Karpas-422 (cell line): ENCODE results near the gene SKI. TPM values are rescaled to one million over a fixed set of nuclear protein-coding genes. Genes with fewer than 3 reads are reported as not detected.
"Not testable (repeated sequence)": the region's sequence is repeated elsewhere in the genome, so short reads cannot be mapped to it uniquely, and the experiment has no call there.

ENCODE experiments used
- DNase-seq: peaks from one replicate; pipeline ENCODE4 v3.0.0-alpha.2; 2015
- H2AFZ ChIP-seq: fragments of 200-600 bp; sonication (generic); 2 replicates; pipeline ENCODE4 v1.6.1; 2014; ENCODE audit warnings: antibody characterized with exemption, low read length, mixed read lengths
- H3K27ac ChIP-seq: fragments of 200-600 bp; sonication (generic); 2 replicates; pipeline ENCODE4 v1.5.1; 2014; ENCODE audit warnings: mild to moderate bottlenecking, low read length, moderate library complexity
- H3K27me3 ChIP-seq: fragments of 200-600 bp; sonication (generic); 2 replicates; pipeline ENCODE4 v1.6.1; 2014; ENCODE audit warnings: low read length, mixed read lengths
- H3K36me3 ChIP-seq: fragments of 200-600 bp; sonication (generic); 2 replicates; pipeline ENCODE4 v1.6.1; 2014; ENCODE audit warnings: low read length, mixed read lengths; ENCODE audit not compliant: insufficient read depth
- H3K4me1 ChIP-seq: fragments of 200-600 bp; sonication (generic); 2 replicates; pipeline ENCODE4 v1.6.1; 2014; ENCODE audit warnings: mild to moderate bottlenecking, low read length, mixed read lengths
- H3K4me2 ChIP-seq: fragments of 200-600 bp; sonication (generic); 2 replicates; pipeline ENCODE4 v1.6.1; 2014; ENCODE audit warnings: low read length, low read depth, mild to moderate bottlenecking; ENCODE audit not compliant: poor library complexity, severe bottlenecking
- H3K4me3 ChIP-seq: fragments of 200-600 bp; sonication (generic); 2 replicates; pipeline ENCODE4 v1.5.1; 2014; ENCODE audit warnings: mild to moderate bottlenecking, antibody characterized with exemption, low read length, mixed read lengths
- H3K79me2 ChIP-seq: fragments of 200-600 bp; sonication (generic); 2 replicates; pipeline ENCODE4 v1.6.1; 2014; ENCODE audit warnings: mild to moderate bottlenecking, low read length, mixed read lengths
- H3K9ac ChIP-seq: fragments of 200-600 bp; sonication (generic); 2 replicates; pipeline ENCODE4 v1.6.0; 2014; ENCODE audit warnings: low read length
- H3K9me2 ChIP-seq: fragments of 200-600 bp; sonication (generic), shearing (Covaris generic); replicated peaks from 2 replicates; pipeline ENCODE4 v1.6.0; 2014; ENCODE audit warnings: mild to moderate bottlenecking, low read length, moderate library complexity; ENCODE audit not compliant: insufficient read depth
- H3K9me3 ChIP-seq: fragments of 300-700, 200-600 bp; sonication (generic); 2 replicates; pipeline ENCODE4 v1.6.1; 2014; ENCODE audit warnings: low read length, mixed read lengths
- H4K20me1 ChIP-seq: fragments of 200-600 bp; sonication (generic); 2 replicates; pipeline ENCODE4 v1.6.1; 2014; ENCODE audit warnings: mild to moderate bottlenecking, antibody characterized with exemption, low read length, low read depth; ENCODE audit not compliant: insufficient read depth
- total RNA-seq: library from RNA; depleted of rRNA; stranded (reverse); fragments of >200 nt; shearing (Covaris generic); gene quantifications from 2 replicates; pipeline ENCODE4 v1.2.3, GENCODE V29; 2014; ENCODE audit warnings: low replicate concordance

SKI gene
- total RNA-seq, 1 experiment from 2014 or later, result 1.7 TPM

DNA sequence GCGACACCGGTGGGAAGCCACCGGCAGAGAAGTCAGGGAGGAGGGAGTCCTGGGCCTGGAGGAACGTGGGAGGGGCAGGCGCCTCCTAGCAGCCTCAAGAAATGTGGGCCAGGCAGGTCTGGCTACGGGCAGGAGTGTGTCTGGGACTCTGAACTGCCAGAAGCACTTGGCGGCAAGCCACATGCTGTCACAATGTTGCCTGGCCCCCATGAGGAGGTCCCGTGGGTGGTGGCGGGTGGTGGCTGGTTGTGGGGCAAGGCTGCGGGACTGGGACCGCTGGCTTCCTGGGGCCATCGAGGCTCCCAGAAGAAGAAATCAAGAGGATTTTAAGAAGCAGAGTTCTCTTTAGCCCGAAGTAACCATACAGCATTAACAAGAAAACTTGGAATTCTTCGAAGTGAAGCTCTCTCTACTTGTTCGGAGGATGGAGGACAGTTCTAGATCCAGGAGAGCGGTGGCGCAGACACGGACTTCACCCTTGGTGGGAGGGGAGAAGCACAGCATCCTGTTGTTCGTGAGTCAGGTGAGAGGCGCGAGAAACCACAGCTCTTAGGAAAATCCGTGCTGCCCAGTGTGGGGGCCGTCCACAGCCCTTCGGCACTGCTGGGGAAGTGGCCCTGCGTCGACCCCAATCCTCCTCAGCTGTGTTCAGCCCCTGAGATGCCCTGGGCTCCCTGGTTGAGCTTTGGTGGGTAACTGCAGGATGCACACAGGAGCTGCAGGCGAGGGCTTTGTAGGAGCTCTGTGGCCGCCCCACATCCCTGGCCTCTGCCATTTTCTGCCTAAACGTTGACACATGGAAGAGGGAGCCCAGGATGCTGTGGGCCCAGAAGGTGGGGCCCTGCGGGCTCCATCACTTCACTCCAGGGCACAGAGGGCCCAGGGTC is 12.4 kb downstream of the SKI start:
- H3K4me1 ChIP-seq, result no peaks in the 10 kb centered on the region
- no peak for DNase-seq
- H3K9ac ChIP-seq, result no peak overlapping the region
- H3K9me2 ChIP-seq, result no peaks in the 10 kb centered on the region
- no peak overlapping the region for H3K4me3 ChIP-seq
- no peak overlapping the region for H2AFZ ChIP-seq
- no peaks in the 10 kb centered on the region for H3K36me3 ChIP-seq
- H4K20me1 ChIP-seq, result peaks cover 51% of the 10 kb centered on the region; the same call in 1 of the 2 replicates
- no peaks in the 10 kb centered on the region for H3K27me3 ChIP-seq
- H3K4me2 ChIP-seq, result no peak overlapping the region
- no peak overlapping the region for H3K27ac ChIP-seq
- no peaks in the 10 kb centered on the region for H3K79me2 ChIP-seq
- H3K9me3 ChIP-seq, result no peaks in the 10 kb centered on the region

DNA sequence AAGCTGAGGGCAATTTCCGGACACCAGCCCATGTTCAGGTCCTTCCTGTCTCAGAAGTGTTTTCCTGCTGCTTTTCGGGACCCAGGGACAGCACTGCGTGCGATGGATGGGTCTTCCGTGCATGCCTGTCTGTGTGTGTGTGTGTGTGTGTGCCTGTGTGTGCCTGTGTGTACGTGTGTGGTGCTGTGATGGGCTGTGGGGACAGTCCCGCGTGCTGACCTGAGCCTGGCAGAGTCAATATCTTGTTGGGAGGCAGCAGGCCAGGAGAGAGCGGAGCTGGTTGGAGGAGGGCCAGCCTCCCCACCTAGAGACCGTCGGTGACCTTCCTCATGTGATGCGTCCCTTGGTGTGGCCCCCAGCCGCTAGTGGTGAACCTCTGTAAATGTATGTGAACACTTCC is 13.7 kb downstream of the SKI start:
- Histone ChIP-seq H3K4me2 (no peak overlapping the region), H3K9ac (no peak overlapping the region), H3K27ac (no peak overlapping the region), H3K27me3 (no peaks in the 10 kb centered on the region), H3K9me3 (no peaks in the 10 kb centered on the region), H3K36me3 (no peaks in the 10 kb centered on the region), H3K4me1 (no peaks in the 10 kb centered on the region), H4K20me1 (peaks cover 48% of the 10 kb centered on the region; the same call in 1 of the 2 replicates), H2AFZ (no peak overlapping the region), H3K4me3 (no peak overlapping the region), H3K79me2 (no peaks in the 10 kb centered on the region), H3K9me2 (no peaks in the 10 kb centered on the region)
- no peak for DNase-seq

DNA sequence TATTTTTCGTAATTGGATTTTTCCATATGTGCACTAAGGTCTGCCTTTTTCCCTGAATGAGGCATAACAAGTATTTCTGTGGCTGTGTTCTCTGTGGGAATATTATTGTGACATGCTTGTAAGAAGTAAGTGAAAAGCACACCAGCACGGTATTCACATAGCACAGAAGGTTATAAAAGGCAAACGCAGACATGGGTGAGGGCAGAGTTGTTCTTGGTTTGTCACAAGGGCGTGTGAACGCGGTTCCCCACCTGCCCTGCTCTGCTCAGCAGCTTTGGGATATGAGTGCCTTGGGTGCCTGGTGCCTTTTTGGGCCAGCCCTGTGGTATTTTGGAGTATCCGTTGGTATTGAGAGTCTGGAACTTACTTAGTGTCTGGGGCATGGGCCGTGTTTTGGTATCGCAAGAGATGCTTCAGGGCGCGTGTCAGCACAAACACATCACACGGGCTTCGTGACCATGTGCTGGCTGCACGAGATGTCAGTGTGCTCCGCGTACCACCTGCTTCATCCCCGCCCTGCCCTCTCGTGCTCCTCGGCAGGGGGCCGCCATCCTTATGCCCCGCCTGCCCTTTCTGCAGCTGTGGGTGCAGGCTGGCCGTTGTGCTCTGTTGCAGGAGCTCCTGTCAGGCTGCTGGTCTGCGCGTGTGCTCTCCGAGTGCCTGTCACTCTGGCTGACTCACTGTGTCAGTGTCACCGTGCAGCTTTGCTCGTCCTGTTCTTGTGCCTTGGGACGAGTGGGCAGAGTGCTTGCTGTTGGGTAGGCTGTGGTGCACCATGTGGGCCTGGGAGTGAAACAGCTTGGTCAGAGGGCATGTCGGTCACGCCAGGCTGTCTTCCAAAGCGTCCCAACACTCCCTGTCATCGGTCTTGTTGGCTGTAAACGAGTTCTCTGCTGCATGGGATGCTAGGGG is 15.0 kb downstream of the SKI start:
- Histone ChIP-seq H4K20me1 (peaks cover 45% of the 10 kb centered on the region; the same call in 1 of the 2 replicates), H2AFZ (no peak overlapping the region), H3K4me3 (no peak overlapping the region), H3K4me1 (no peaks in the 10 kb centered on the region), H3K27me3 (no peaks in the 10 kb centered on the region), H3K4me2 (no peak overlapping the region), H3K9me3 (no peaks in the 10 kb centered on the region), H3K79me2 (no peaks in the 10 kb centered on the region), H3K36me3 (no peaks in the 10 kb centered on the region), H3K9ac (no peak overlapping the region), H3K27ac (no peak overlapping the region), H3K9me2 (no peaks in the 10 kb centered on the region)
- DNase-seq, result no peak

DNA sequence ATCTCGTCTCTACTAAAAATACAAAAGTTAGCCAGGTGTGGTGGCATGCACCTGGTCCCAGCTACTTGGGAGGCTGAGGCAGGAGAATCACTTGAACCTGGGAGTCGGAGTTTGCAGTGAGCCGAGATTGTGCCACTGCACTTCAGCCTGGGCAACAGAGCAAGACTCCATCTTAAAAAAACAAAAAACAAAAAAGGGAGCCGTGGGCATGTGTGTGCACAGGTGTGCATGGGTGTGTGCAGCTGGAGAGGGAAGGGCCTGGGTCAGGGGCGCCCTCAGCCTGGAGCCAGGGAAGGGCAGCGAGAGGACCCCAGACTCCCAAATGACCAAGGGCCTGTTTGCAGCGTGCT is 18.9 kb downstream of the SKI start:
- not testable (repeated sequence) for H3K9me3 ChIP-seq, H3K27ac ChIP-seq, H3K4me1 ChIP-seq, H3K9ac ChIP-seq, H3K36me3 ChIP-seq, H3K27me3 ChIP-seq, H3K4me2 ChIP-seq, H3K79me2 ChIP-seq, H2AFZ ChIP-seq, H3K9me2 ChIP-seq, DNase-seq, H3K4me3 ChIP-seq
- H4K20me1 ChIP-seq, result peaks cover 21% of the 10 kb centered on the region; the same call in 1 of the 2 replicates

DNA sequence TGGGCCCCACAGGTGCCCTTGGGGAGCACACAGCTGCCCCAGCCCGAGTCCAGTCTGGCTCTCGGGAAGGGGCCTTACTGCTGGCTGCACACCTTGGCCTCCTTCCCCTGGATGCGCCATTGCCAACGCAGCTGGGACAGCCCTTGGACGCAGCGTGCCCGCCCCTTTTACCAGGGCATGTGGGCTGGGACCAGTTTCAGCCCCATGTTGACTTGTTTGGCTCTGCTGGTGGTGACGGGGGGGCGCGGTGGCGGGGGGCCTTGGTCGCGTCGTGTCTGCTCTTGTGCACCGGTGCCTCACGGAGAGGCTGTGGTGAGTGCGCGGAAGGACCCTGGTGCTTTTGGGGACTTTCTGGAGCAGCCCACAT is 19.6 kb downstream of the SKI start:
- DNase-seq, result no peak
- Histone ChIP-seq H3K27ac (no peak overlapping the region), H3K36me3 (no peaks in the 10 kb centered on the region), H3K4me1 (no peaks in the 10 kb centered on the region), H3K9me2 (no peaks in the 10 kb centered on the region), H3K9me3 (peaks cover 5% of the 10 kb centered on the region; the same call in 1 of the 2 replicates), H3K9ac (no peak overlapping the region), H2AFZ (no peak overlapping the region), H3K79me2 (no peaks in the 10 kb centered on the region), H3K4me2 (no peak overlapping the region), H3K27me3 (no peaks in the 10 kb centered on the region), H3K4me3 (no peak overlapping the region), H4K20me1 (peaks cover 19% of the 10 kb centered on the region; the same call in 1 of the 2 replicates)

DNA sequence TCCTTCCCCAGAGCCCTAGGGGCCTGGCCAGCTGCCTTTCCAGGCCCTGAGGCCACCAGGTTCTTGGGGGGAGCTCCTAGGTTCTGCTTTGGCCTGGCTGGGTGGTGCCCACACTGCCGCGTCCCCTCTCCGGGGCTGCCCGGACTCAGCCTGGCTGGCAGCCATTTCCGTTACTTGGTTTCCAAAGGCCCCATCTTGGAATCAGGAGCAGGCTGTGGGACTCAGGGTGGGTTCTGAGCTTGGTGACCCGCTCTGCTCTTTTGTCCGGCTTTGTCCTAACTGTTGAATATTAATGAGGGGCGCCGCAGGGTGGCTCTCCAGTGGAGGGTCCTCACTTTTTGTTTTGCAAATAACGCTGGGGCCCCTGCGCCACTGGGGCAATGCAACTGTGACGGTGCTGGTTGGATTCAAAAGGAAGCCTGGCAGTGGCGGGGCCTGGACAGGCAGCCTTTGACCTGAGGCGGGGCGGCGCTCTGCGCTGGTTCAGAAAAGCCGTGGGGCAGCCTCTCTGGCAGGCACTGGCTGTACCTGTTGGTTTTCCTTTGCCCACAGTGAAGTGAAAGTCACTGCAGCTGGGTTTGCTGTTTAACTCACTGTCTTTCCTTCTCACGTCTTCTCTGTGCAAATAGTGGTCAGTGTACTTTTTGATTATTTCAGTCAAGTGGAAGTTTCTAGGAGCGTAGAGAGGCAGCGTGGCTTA is 20.2 kb downstream of the SKI start:
- Histone ChIP-seq H3K4me1 (no peaks in the 10 kb centered on the region), H3K79me2 (no peaks in the 10 kb centered on the region), H2AFZ (no peak overlapping the region)

DNA sequence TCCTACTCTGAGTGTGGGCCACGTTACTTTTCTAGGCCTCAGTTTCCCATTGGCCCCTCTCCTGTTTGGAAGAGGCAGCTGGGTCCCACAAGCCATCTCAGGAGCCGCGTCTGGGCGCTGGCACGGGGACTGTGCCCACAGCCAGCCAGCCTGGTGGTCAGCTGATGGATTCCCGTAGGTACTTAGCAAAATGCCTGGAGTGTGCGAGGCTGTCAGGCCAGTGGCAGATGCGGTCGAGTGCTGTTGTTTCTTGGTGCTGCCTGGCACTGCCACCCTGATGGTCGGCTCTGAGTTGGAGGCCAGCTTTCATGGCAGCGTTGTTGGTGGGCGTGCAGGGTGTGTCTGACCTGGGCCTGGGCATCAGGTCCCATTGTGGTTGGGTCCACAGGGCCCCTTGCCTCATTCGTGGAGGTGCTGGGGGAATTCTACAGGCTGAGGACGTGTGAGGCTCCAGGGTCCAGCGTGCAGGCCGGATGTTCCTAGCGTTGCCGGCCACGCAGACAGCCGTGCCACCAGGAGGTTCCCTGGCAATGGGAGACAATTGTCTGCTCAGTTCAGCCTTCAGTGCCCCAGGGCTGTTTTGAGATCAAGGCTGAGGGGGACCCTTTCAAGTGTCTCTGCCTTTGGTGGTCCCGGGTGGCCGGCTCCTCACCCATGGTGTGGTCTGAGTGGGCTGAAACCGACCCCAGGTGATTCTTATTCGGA is 20.9 kb downstream of the SKI start:
- Histone ChIP-seq H3K36me3 (no peaks in the 10 kb centered on the region), H3K9me2 (no peaks in the 10 kb centered on the region), H3K27ac (no peak overlapping the region), H2AFZ (no peak overlapping the region), H3K4me1 (no peaks in the 10 kb centered on the region), H3K9me3 (peaks cover 12% of the 10 kb centered on the region; the same call in 1 of the 2 replicates), H3K27me3 (no peaks in the 10 kb centered on the region), H3K4me2 (no peak overlapping the region), H3K9ac (no peak overlapping the region), H4K20me1 (peaks cover 19% of the 10 kb centered on the region; the same call in 1 of the 2 replicates), H3K79me2 (no peaks in the 10 kb centered on the region), H3K4me3 (no peak overlapping the region)
- no peak for DNase-seq

More for the DNA sequence above, 20.2 kb downstream of the SKI start:
- H3K36me3 ChIP-seq, result no peaks in the 10 kb centered on the region
- peaks cover 19% of the 10 kb centered on the region; the same call in 1 of the 2 replicates for H4K20me1 ChIP-seq
- no peak overlapping the region for H3K4me3 ChIP-seq
- H3K4me2 ChIP-seq, result no peak overlapping the region
- no peak overlapping the region for H3K27ac ChIP-seq
- DNase-seq, result no peak
- no peaks in the 10 kb centered on the region for H3K27me3 ChIP-seq
- H3K9ac ChIP-seq, result no peak overlapping the region
- H3K9me2 ChIP-seq, result no peaks in the 10 kb centered on the region
- H3K9me3 ChIP-seq, result peaks cover 8% of the 10 kb centered on the region; the same call in 1 of the 2 replicates
